B cell (primary cell): Measurements from ENCODE around the gene NAB2.

Experiments
- CTCF ChIP-seq: fragments of 200-600 bp; IDR thresholded peaks from one replicate; pipeline ENCODE4 v1.8.0; 2022; ENCODE audit warnings: antibody characterized with exemption, mild to moderate bottlenecking
- EZH2 ChIP-seq: IDR thresholded peaks from 2 replicates; pipeline ENCODE4 v1.6.1; 2012; ENCODE audit warnings: borderline replicate concordance, low read depth, mild to moderate bottlenecking, moderate library complexity, low read length; ENCODE audit not compliant: insufficient read depth, poor library complexity, severe bottlenecking

- TF ChIP-seq CTCF (no peak), EZH2 (no peak)
Observed at GRCh38 chr12:57109207-57110103, 20.5 kb downstream of the NAB2 start.
